Muscle layer of colon (tissue), 2 donors: Measurements from ENCODE around the gene APCS.

Experiments
- H3K27ac ChIP-seq: one replicate; pipeline ENCODE4 v1.7.0; 2013; ENCODE audit warnings: low read depth, mild to moderate bottlenecking, low read length, moderate library complexity
- H3K27me3 ChIP-seq, 2 donors: one replicate each; pipeline ENCODE4 v1.7.0; 2013; ENCODE audit warnings: low read length in 2 of 2, mild to moderate bottlenecking in 2 of 2; ENCODE audit not compliant: insufficient read depth in 2 of 2, control insufficient read depth in 1 of 2
- H3K36me3 ChIP-seq: one replicate; pipeline ENCODE4 v1.7.0; 2013; ENCODE audit warnings: mild to moderate bottlenecking, low read length; ENCODE audit not compliant: insufficient read depth
- H3K4me1 ChIP-seq: one replicate; pipeline ENCODE4 v1.7.0; 2013; ENCODE audit warnings: mild to moderate bottlenecking, low read length; ENCODE audit not compliant: insufficient read depth
- H3K4me3 ChIP-seq, 2 donors: one replicate each; pipeline ENCODE4 v1.7.0; 2013; ENCODE audit warnings: low read length in 2 of 2, low read depth in 1 of 2, mild to moderate bottlenecking in 1 of 2, moderate library complexity in 1 of 2
- H3K9ac ChIP-seq: one replicate; pipeline ENCODE4 v1.7.0; 2013; ENCODE audit warnings: low read length
- H3K9me3 ChIP-seq: one replicate; pipeline ENCODE4 v1.7.0; 2013; ENCODE audit warnings: mild to moderate bottlenecking, low read length
- donor health status: abdominal sarcoma.
- donor health status: Adenocarcinoma of cecum.

APCS gene

DNA sequence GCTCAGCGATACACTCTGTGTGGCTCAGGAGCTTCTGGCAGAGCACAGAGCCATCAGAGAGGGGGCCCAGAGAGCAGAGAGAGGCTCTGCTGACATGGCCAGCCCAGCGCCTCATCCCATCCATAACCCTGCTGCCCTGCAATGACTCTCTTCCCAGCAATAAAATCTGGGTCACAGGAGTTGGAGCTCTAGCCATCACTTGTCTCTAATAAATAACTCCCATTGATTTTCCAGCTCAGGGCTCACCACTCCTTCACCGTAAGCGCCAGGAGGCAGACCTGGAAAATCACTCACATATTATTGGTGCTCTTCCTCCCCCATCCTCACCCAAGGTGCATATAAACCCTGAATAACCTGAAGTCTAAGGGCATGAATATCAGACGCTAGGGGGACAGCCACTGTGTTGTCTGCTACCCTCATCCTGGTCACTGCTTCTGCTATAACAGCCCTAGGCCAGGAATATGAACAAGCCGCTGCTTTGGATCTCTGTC, at the start of gene APCS:
TSS of gene APCS (plus strand) at position 366 of the 491 bp plus-strand sequence. CDS start at position 462, 96 bp downstream.
- Histone ChIP-seq H3K9ac (no peak within 1 kb of the TSS), H3K36me3 (no peaks in the 10 kb centered on the region), H3K4me1 (no peaks in the 10 kb centered on the region), H3K27me3 (no peaks in the 10 kb centered on the region), H3K4me3 (no peak within 1 kb of the TSS), H3K9me3 (no peaks in the 10 kb centered on the region), H3K27ac (no peak within 1 kb of the TSS)

DNA sequence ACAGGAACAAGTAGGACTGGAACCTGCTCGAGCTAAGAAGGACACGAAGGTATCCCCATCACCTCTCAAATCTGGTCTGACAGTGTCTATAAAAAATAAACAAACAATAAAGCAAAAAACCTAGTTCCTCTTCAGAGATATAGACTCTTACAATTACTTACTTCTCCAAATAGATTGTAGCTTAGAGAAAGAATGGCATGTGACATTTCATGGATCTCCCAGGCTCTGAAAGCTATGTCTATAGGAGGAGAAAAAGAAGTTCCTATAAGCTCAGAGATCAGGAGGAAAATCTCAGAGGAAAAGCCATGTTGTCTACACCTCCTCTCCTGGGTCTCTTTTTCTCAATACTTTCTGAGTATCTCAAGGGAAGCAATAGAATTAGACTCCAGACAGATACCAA, 39.5 kb upstream of the APCS start:
- Histone ChIP-seq H3K9me3 (no peaks in the 10 kb centered on the region), H3K4me1 (no peaks in the 10 kb centered on the region), H3K4me3 (no peak overlapping the region), H3K36me3 (no peaks in the 10 kb centered on the region), H3K27me3 (no peaks in the 10 kb centered on the region), H3K9ac (no peak overlapping the region), H3K27ac (no peak overlapping the region)

DNA sequence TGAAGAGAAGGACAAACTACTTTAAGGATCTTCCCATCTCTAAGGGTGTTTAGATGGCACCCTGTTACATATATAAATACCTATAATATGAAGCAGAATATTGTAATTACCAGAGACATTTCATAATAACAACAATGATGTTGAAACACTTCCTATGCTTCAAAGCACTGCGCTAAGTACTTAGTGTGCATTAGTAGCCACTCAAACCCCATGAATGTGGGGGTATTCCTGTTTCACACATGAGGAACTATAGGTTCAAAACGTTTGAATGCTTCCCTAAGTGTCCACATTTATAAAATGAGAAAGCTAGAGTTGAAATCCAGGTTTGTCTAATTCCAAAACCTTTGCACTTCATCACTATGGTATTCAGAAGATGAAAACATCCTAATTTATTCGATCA, 33.4 kb upstream of the APCS start:
- Histone ChIP-seq H3K36me3 (no peaks in the 10 kb centered on the region), H3K4me1 (no peaks in the 10 kb centered on the region), H3K27ac (no peak overlapping the region), H3K27me3 (no peaks in the 10 kb centered on the region), H3K4me3 (no peak overlapping the region), H3K9me3 (no peaks in the 10 kb centered on the region), H3K9ac (no peak overlapping the region)

DNA sequence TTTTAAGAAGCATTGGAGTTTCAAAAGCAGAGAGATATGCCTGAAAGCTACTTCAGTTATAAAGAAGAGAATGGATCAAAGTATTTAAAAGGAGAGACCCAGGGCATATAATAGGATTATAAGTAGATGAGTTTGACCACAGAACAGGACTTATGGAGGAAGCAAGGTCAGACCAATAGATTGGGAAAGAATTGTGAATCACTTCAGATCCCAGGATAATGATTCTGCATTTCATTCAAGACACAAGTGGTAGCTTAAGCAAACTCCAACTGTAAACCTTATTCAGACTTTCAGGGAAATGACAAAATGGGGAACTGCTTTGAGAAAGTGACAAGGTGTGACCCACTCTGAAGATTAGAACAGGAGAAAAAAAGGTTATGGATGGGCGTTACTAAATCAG, 32.9 kb upstream of the APCS start:
- H3K4me3 ChIP-seq: no peak overlapping the region
- no peak overlapping the region for H3K27ac ChIP-seq
- no peaks in the 10 kb centered on the region for H3K27me3 ChIP-seq
- H3K9me3 ChIP-seq: no peaks in the 10 kb centered on the region
- no peaks in the 10 kb centered on the region for H3K4me1 ChIP-seq
- H3K36me3 ChIP-seq: no peaks in the 10 kb centered on the region
- no peak overlapping the region for H3K9ac ChIP-seq

DNA sequence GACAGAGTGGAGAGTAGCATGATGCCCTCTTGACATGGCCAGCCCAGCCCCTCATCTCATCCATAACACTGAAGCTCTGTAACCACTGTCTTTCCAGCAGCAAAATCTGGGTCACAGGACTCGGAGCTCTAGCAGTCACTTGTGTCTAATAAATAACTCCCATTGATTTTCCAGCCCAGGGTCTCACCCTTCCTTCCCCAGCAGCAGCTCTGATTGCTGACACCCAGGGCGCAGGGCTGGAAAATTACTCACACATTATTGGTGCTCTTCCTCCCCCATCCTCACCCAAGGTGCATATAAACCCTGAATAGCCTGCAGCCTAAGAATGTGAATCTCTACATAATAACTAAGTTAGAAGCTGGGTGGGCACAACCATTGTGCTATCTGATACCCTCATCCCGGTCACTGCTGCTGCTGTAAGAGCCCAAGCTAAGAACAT, 30.7 kb upstream of the APCS start:
- Histone ChIP-seq H3K27me3 (no peaks in the 10 kb centered on the region), H3K9me3 (no peaks in the 10 kb centered on the region), H3K9ac (no peak overlapping the region), H3K4me1 (no peaks in the 10 kb centered on the region), H3K36me3 (no peaks in the 10 kb centered on the region), H3K27ac (no peak overlapping the region), H3K4me3 (no peak overlapping the region)

DNA sequence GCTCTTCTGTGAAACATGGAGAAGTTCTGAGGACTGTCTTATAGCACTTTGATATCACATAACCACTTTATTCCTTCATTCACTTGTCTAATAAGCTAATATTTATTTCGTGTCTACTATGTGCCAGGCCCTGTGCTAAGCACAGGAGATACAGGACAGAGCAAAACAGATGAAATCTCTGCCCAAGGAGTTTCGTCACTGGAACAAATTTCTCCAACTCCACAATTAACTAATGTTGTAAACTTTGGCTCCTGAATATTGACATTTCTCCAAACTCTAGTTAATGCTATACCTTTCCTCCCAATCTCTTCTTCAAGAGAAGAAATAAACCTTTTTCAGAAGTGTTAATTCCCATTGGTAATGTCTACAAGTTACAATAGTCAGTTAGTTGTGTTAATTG, 27.0 kb upstream of the APCS start:
- no peaks in the 10 kb centered on the region for H3K27me3 ChIP-seq

GRCh38 chr1:159561497-159561896, 26.1 kb upstream of the APCS start:
- no peaks in the 10 kb centered on the region for H3K4me1 ChIP-seq
- no peak overlapping the region for H3K4me3 ChIP-seq
- no peak overlapping the region for H3K27ac ChIP-seq
- H3K27me3 ChIP-seq: no peaks in the 10 kb centered on the region
- H3K36me3 ChIP-seq: no peaks in the 10 kb centered on the region
- no peaks in the 10 kb centered on the region for H3K9me3 ChIP-seq
- H3K9ac ChIP-seq: no peak overlapping the region

More for the DNA sequence above, 27.0 kb upstream of the APCS start:
- H3K9me3 ChIP-seq: no peaks in the 10 kb centered on the region
- H3K9ac ChIP-seq: no peak overlapping the region
- H3K4me1 ChIP-seq: no peaks in the 10 kb centered on the region
- no peak overlapping the region for H3K27ac ChIP-seq
- no peaks in the 10 kb centered on the region for H3K36me3 ChIP-seq
- no peak overlapping the region for H3K4me3 ChIP-seq

DNA sequence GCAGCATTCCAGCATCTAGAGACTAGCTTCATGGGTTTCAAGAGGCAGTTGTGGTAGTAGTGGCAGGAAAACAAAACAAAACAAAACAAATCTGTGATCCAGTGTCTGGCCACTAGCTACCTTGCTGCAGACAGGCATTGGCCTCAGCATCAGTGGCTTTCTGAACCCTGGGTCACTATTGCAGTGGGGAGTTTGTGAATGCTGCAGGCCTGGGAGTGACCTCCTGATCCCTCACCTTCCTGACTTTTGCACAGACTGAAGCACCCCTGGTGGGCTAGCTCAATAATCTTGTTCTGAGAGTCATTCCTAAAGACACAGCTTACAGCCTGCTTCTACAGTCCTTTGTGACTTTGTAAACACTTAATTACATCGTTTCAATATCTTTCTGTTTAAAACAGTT, 24.9 kb upstream of the APCS start:
- H3K27ac ChIP-seq: no peak overlapping the region

GRCh38 chr1:159577446-159577845, 10.2 kb upstream of the APCS start:
- H3K9me3 ChIP-seq: no peaks in the 10 kb centered on the region
- H3K36me3 ChIP-seq: no peaks in the 10 kb centered on the region

More for the DNA sequence above, 24.9 kb upstream of the APCS start:
- no peaks in the 10 kb centered on the region for H3K4me1 ChIP-seq
- H3K9me3 ChIP-seq: no peaks in the 10 kb centered on the region
- no peak overlapping the region for H3K9ac ChIP-seq
- H3K27me3 ChIP-seq: no peaks in the 10 kb centered on the region
- H3K36me3 ChIP-seq: no peaks in the 10 kb centered on the region
- H3K4me3 ChIP-seq: no peak overlapping the region

DNA sequence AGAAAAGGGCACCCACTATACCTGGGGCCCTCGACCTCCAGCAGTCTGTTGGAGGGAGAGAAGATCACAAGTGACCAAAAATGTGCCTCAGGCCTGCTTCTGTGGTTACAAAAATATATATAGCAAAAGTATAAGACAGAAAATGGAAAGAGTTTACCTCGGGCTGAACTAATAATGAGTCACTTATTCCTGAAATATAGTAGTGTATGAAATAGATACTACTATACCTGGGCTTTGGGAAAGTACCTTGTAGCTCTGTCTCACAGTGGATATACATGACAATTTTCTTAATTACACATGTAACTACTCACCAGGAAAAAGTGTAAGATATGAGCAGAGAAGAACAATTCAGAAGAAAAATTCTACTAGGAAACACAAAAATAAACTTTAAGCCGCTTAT, 7.3 kb upstream of the APCS start:
- no peak overlapping the region for H3K27ac ChIP-seq
- no peak overlapping the region for H3K9ac ChIP-seq

More at GRCh38 chr1:159577446-159577845, 10.2 kb upstream of the APCS start:
- Histone ChIP-seq H3K4me3 (no peak overlapping the region), H3K27ac (no peak overlapping the region), H3K9ac (no peak overlapping the region), H3K4me1 (no peaks in the 10 kb centered on the region), H3K27me3 (no peaks in the 10 kb centered on the region)

GRCh38 chr1:159581422-159581821, 6.2 kb upstream of the APCS start:
- Histone ChIP-seq H3K27me3 (no peaks in the 10 kb centered on the region), H3K4me1 (no peaks in the 10 kb centered on the region), H3K4me3 (no peak overlapping the region), H3K9ac (no peak overlapping the region), H3K36me3 (no peaks in the 10 kb centered on the region), H3K9me3 (no peaks in the 10 kb centered on the region), H3K27ac (no peak overlapping the region)

More for the DNA sequence above, 7.3 kb upstream of the APCS start:
- Histone ChIP-seq H3K4me3 (no peak overlapping the region), H3K9me3 (no peaks in the 10 kb centered on the region), H3K27me3 (no peaks in the 10 kb centered on the region), H3K36me3 (no peaks in the 10 kb centered on the region), H3K4me1 (no peaks in the 10 kb centered on the region)

- Histone ChIP-seq H3K4me3 (no peak overlapping the region), H3K9ac (no peak overlapping the region), H3K9me3 (no peaks in the 10 kb centered on the region), H3K4me1 (no peaks in the 10 kb centered on the region), H3K27ac (no peak overlapping the region), H3K27me3 (no peaks in the 10 kb centered on the region), H3K36me3 (no peaks in the 10 kb centered on the region)
Observed at GRCh38 chr1:159584536-159584935, 3.1 kb upstream of the APCS start.
